GM19395 (cell line): ENCODE measurements around the gene DENND2A.
"Not testable (repeated sequence)": the region's sequence is repeated elsewhere in the genome, so short reads cannot be mapped to it uniquely, and the experiment has no call there.

ENCODE experiments used
- ATAC-seq: cut with Tn5 transposase; IDR thresholded peaks from one replicate; pipeline ENCODE4 v1.9.1; 2021; ENCODE audit warnings: mild to moderate bottlenecking, moderate library complexity; ENCODE audit not compliant: unreplicated experiment

The DENND2A gene

DNA sequence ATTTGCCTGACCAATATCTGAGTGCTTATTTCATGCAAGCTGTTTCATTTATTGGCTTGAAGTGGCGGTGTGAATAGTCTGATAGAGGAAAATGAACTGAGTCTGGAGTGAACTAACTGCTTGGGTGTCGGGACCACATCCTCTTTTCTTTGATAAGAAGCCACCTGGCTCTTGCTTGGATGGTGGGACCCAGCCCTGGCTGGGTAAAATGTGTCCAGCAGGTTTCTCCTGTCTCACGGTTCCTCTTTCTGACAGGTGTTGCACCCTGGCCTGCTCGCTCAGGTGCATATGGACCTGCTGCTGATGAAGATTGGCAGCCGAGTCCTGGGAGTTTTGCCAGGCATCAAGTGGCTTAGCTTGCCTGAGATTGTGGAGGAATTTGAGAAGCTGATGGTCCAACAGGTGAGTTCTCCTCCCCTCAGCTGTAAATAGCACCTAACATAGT is 33.8 kb upstream of the DENND2A start:
- ATAC-seq, result peak; percentile 47

DNA sequence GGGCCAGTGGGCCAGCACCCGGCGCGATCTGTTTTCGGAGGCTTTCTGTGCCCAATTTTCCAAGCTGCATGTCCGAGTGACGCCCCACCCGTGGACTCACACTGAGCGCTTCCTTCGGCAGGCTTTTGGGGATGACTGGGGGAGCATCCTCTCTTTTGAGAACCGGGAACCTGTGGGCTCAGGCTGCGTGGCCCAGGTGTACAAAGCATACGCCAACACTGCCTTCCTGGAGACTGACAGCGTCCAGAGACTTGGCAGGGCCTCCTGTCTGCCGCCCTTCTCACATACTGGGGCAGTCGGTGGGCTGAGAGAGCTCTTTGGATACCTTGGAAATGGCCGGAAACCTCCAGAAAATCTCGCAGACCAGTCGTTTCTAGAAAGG is 33.2 kb upstream of the DENND2A start:
- ATAC-seq, result no peak

DNA sequence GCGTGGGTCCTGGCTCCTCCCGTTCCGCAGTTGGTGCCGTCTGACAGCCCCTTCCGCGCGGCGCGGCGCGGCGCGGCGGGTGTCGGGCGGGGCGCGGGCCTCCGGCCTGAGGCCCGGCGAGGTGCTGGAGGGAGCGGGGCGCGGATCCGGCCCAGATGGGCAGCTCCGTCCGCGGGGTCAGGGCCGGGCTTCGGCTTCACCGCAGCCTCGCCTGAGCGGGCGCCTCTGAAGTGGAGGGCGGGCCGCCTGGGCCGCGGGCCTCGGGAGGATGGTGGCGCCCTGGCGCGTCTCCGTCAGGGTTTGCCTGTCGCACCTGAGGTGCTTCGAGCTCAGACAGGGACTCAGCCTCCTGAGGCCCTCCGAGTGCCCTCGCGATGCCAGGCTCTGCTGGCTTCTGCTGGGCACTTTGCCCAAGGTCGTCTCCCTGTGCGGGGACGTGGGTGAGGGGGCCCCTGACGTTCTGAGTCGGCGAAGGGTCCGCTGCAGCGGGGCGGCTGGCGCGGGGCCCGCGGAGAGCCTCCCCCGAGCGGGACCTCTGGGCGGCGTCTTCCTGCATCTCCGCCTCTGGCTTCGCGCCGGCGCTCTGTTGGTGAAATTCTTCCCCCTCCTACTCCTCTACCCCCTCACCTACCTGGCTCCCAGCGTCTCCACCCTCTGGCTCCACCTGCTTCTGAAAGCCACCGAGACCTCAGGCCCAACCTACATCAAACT is 32.6 kb upstream of the DENND2A start:
- ATAC-seq, result peak; percentile 43

DNA sequence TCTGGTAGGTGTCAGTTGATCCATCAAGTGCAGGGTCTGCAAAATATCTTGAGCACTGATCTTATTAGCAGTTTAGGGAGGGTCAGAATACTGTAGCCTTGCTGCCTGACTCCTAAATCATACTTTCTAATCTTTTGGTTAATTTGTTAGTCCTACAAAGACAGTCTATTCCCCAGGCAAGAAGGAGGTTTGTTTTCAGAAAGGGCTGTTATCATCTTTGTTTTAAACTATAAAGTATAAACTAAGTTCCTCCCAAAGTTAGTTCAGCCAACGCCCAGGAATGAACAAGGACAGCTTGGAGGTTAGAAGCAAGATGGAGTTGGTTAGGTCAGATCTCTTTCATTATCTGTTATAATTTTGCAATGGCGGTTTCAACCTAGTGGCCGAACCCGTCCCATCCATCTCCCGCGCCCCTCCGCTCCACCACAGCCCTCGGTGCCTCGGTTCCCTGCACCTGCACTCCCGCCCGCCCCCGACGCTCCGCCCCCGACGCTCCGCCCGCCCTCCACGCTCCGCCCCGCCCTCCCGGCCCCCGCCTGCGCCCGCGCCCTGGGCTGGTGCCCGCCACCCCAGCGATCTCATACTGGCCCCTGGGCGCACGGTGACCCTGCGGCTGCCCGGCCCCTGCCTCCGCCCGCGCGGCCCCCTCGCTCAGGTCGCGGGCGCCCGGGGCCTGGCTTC is 31.9 kb upstream of the DENND2A start, which contains the start of gene ADCK2:
ADCK2 (plus strand) TSS at position 564 of the 681 bp plus-strand sequence. CDS start 386 bp downstream, outside the sequence.
- ATAC-seq, result peak; percentile 43

DNA sequence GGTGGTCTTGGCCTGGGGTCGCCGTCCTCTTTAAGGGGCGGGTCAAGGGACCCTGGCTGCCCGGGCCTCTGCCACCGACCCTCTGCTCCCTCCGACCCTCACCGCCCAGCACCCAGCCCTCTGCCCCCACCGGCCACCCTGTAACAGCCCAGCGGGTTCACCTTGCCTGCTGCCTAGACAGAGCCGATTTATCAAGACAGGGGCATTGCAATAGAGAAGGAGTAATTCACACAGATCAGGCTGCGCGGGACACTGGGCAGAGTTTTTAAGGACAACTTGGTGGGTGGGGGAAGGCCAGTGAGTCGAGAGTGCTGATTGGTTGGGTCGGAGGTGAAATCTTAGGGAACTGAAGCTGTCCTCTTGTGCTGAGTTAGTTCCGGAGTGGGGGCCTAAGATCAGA is 31.4 kb upstream of the DENND2A start:
- ATAC-seq, result no peak

DNA sequence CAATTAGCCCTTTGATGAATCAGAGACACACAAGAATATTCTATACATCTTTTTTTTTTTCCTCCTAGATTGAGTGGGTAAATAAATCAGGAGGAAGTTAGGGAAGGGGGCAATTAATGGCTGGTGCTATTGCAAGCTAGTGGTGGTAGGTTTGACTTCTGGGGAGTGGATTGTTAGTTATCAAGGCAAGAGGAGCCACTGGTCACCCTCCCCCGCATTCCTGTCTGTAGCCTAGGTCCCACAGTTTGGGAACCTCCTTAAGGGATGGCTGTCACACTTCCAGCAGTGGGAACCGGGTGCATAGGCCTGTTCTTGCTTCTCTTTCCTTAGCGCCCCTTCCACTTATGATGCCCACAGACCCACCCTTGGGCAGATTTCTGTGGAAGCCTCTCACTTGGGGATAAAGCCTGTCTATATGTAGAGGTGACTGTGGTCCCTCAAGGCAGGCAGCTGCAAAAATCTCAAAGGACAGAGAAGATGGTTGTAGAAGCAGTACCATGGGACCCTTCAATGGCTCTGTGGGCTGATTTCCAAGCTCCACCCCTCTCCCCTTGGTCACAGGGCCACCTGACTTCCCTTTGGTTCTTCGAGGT is 29.8 kb upstream of the DENND2A start:
- no peak for ATAC-seq

DNA sequence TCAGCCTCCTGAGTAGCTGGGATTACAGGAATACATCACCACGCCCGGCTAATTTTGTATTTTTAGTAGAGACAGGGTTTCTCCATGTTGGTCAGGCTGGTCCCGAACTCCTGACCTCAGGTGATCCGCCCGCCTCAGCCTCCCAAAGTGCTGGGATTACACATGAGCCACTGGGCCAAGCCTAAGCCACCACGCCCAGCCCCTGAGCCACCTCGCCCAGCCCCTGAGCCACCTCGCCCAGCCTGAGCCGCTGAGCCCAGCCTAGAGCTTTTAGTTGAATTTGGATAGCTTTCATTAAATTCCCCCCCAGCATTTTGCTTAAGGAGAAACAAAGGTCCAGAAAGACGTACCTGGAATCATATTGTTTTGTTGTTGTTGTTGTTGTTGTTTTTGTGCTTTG is 29.2 kb upstream of the DENND2A start:
- ATAC-seq, result not testable (repeated sequence)

DNA sequence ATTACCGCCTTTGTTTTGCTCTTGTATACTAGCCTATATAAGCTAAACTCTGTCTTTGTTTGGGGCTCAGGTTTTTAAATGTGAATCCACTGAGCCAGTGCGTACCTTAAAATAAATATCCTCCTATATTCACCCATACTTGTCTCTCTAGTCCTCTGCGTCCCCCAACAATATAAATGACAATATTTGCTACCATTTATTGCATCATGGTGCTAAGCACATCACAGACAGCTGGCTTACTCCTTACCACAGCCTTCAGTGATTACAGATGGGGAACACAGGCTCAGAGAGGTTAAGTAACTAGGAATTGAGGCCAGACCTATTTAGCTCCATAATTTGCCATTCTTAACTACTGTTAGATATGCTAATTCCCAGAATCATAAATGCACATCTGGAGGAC is 28.7 kb upstream of the DENND2A start:
- no peak for ATAC-seq

DNA sequence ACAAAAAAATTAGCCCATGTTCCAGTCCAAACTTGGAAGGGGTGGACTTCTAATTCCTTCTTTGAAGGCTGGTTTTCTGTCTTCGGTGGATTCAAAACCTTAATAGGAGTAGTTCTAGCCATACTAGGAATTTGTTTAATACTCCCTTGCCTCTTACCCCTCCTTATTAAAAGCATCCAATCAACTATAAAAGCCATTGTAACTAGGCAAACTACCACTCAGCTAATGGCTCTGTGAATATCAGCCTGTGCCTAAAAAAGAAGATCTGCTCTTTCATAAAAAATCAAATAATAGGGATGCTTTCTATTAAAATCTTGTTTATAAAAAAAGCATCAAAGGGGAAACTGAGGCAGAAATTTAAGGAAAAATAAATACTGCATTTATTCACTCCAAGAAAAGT is 28.0 kb upstream of the DENND2A start:
- no peak for ATAC-seq

DNA sequence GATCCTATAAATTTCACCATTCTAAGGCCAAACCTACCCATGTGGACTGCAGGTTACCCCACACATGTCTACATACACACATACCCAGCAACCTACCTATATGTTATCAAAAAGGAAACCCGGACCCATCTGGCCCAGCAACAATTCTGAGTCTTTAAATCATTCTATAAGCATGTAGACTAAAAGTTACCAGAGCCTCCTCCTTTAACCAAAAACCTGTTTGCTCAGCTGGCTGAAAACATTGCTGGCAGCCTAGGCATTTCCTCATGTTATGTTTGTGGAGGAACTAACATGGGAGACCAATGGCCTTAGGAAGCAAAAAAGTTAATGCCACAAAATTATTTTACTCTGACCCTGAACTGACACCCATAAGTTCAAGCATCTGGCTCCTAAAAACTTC is 26.9 kb upstream of the DENND2A start:
- no peak for ATAC-seq

DNA sequence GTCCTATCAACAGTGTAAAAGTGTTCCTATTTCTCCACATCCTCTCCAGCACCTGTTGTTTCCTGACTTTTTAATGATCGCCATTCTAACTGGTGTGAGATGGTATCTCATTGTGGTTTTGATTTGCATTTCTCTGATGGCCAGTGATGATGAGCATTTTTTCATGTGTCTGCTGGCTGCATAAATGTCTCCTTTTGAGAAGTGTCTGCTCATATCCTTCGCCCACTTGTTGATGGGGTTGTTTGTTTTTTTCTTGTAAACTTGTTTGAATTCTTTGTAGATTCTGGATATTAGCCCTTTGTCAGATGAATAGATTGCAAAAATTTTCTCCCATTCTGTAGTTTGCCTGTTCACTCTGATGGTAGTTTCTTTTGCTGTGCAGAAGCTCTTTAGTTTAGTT is 22.3 kb upstream of the DENND2A start:
- not testable (repeated sequence) for ATAC-seq

DNA sequence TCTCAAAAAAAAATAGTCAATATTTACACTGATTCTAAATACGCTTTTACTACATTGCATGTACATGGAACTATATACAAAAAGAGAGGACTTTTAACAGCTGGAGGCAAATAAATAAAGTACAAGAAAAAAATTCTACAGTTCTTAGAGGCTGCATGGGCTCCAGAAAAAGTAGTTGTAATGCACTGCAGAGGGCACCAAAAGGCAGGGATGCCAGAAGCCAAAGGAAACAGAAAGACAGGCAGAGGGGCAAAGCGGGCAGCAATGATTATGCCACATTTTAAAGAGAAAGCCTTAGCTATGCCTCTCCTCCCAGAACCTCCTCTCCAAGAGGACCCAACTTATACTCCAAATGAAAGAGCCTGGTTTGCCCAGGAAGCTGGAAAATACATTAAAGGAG is 20.5 kb upstream of the DENND2A start:
- ATAC-seq, result no peak

DNA sequence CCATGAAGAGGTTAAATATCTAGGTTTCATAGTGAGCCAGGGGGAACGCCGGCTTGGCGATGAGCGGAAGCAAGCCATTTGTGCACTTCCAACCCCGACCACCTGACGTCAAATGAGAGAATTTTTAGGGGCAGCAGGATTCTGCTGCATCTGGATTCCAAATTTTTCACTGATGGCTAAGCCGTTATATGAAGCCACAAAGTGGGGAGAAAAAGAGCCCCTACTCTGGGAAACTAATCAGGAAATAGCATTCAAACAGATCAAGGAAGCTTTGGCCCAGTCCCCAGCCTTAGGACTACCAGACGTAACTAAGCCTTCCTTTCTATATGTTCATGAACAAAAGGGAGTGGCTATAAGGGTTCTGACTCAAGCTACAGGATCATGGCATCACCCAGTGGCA is 19.2 kb upstream of the DENND2A start:
- no peak for ATAC-seq

DNA sequence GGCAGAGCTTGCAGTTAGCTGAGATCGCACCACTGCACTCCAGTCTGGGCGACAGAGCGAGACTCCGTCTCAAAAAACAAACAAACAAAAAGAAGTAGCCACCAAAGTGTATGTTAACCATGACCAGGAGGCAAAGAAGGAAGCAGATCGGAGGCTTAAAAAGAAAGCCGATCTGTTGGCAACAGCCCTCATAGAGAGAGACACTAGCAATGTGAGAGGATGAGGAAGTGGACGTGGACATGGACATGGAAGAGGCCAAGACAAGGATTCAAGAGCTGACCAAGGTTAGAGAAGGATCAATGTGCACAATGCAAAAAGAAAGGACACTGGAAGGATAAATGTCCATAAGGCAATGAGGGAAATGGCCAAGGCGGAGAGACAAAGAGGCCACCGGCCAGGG is 17.3 kb upstream of the DENND2A start:
- ATAC-seq, result no peak

DNA sequence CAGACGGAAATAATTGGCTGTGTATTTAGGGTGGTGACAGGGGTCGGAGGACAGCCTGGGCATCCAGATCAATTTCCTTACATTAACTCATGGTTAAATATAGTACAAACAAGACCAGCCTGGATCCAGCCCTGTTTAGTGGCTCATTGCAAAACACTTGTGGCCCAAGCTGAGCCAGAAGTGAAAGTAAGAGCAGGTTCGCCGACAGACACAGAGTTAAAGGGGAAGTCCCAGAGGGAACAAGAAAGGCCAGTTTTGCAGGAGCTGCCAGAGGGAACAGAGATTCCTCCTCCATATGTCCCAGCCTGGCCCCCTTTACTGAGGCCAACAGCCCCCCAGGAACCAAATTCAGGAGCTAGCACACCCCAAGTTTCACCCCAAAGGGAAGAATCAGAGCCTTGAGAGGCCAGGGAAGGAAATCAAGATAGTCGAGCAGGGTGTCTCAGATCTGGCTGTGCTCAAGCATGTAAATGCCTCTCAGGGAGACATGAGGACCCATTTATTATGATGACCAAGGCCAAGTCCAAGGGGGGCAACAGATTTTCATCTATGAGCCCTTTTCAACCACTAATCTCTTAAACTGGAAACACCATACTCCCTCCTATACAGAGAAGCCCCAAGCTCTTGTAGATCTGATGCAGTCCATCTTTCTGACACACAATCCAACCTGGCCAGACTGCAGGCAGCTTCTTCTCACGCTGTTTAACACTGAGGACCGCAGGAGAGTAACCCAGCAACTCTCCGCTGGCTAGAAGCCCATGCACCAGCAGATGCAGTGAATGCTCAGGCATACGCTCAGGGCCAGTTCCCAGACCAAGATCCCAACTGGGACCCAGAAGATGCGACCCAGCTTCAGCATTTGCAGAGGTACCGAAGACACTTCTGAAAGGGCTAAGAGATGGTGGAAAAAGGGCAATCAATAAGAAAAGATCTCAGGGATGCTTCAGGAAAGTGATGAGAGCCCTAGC is 16.2 kb upstream of the DENND2A start:
- ATAC-seq, result peak; percentile 96

DNA sequence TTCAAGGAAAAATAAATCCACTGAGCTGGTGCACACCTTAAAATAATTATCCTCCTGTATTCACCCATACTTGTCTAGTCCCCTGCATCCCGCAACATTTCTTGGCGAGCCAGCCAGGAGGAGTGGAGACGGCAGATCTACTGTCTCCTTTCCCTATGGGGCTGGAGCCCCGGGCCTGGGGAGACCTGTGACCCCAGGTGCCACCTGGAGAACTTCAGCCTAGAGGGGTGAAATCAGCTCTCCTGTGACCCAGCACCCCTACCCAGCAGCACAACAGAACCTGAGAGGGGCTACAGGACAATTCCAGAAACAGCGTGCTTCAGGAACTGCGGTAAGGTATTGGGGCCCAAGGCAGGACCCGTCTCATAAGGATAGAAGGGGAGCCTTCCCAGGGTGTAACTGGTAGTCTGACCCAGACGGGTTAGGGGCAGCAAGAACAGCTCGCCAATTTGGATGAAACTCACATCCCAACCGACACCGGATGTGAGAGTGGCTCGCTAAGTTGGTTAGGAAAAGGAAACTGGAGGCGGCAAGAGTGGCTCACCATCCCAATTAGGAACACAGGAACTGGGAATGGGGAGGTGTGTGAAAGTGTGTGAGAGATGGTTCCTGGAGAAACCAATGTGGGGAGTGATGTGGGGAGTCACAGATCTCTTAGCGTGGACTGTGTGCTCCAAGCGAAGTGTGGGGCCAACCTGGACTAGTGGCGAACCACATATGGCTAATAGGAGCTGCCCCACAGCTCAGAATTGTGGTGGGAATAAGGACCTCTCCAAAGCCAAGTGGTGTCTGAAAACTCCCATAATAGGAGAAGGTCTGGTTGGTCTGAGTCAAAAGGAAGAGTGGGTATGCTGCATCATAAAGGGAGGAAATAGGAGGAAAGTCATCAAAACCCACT is 15.1 kb upstream of the DENND2A start:
- no peak for ATAC-seq

DNA sequence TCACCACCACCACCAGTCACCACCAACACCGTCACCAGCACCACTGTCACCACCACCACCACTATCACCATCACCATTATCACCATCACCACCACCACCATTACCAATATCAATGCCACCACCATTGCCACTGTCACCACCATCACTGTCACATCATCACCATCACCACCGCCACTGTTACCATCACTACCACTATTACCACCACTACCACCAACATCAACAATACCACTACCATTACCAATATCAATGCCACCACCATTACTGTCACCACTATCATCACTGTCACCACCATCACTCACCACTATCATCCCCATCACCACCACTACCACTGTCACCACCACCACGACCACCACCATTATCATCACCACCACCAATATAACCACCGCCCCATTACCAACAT is 14.0 kb upstream of the DENND2A start:
- no peak for ATAC-seq

DNA sequence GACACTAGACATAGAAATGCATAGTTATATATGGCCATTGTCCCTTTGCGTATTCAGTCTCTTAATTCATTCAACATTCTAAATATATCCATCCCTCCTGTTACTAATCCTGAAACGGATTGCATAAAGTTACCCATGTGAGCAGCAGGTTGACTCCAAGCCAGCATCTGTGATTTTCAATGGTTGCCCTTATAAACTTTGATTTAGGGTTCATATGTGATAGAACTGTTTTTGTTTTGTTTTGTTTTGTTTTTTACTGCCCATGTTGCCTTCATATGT is 13.4 kb upstream of the DENND2A start:
- ATAC-seq, result no peak

DNA sequence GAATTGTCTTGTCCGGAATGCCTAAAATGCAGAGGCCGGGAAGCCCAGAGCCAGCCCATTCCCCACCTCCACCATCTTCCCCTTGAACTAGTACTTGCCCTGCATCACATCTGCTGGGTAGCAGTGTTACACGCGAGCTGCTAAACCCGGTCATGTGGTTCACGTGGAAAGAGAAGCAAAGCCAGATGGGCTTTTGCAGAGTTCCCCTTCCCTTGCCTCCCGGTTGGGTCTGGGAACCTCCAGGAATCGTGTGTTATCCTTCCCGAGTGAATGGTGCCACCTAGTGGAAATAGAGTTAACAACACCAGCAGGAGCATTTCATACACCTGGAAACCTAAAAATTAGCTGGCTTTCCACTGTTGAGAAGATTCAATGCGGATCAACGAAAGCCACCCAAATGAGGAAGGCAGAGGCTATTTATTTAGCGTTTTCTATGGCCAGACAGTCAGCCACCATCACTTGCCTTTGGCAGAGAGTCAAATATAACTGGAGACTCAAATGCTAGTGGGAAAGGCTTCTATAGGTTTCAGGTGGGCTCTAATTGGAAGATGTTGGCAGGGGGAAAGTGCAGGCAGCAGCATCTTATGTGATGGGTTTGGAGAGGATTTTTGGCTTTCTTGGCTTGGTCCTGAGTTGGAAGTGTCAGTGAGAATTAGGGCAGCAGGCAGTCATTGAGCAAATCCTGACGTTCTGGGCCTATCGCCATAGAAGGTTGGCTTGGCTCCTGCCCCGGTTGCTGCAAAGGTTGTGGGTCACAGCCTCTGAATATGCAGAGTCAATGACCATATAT is 12.9 kb upstream of the DENND2A start:
- no peak for ATAC-seq
